BLaER1 treated with 17β-estradiol and CSF1 and Interleukin-3, amounts not matched to agents 10 nM and 100 nM (cell line): ENCODE measurements around the gene MTA3.

Experiments used
- H3K27ac ChIP-seq, 11 experiments: shearing (Covaris generic); formaldehyde crosslinking; 2 replicates each; pipeline ENCODE4 v1.8.1; 2022
- H3K27me3 ChIP-seq, 11 experiments: shearing (Covaris generic); formaldehyde crosslinking; 2 replicates each; pipeline ENCODE4 v1.8.1; 2022
- H3K36me3 ChIP-seq, 11 experiments: shearing (Covaris generic); formaldehyde crosslinking; 2 replicates each; pipeline ENCODE4 v1.8.1; 2022
- H3K4me1 ChIP-seq, 10 experiments: shearing (Covaris generic); formaldehyde crosslinking; 2 replicates each; pipeline ENCODE4 v1.8.1; 2022
- H3K4me2 ChIP-seq, 11 experiments: shearing (Covaris generic); formaldehyde crosslinking; 2 replicates each; pipeline ENCODE4 v1.8.1; 2022
- H3K4me3 ChIP-seq, 10 experiments: shearing (Covaris generic); formaldehyde crosslinking; 2 replicates each; pipeline ENCODE4 v1.8.1; 2022
- H3K9ac ChIP-seq, 11 experiments: shearing (Covaris generic); formaldehyde crosslinking; 2 replicates each; pipeline ENCODE4 v1.8.1; 2022
- H3K9me3 ChIP-seq, 11 experiments: shearing (Covaris generic); formaldehyde crosslinking; replicated peaks in 1 of 11; 2 replicates each; pipeline ENCODE4 v1.8.1; 2022
- H4K20me1 ChIP-seq, 11 experiments: shearing (Covaris generic); formaldehyde crosslinking; 2 replicates each; pipeline ENCODE4 v1.8.1; 2022
- Cebpa-rat ChIP-seq, 11 experiments: shearing (Covaris generic); IDR thresholded peaks; 2 replicates each; pipeline ENCODE4 v1.8.1; 2022

The MTA3 gene

GRCh38 chr2:42765686-42766085 is 197.3 kb downstream of the MTA3 start:
- Histone ChIP-seq H3K9ac (no peak overlapping the region), H3K4me2 (peak overlapping the region in 1 of 11 experiments; percentile 29; a peak in 1 of 22 replicates), H3K4me3 (no peak overlapping the region), H3K27me3 (no peaks in the 10 kb centered on the region), H3K9me3 (no peaks in the 10 kb centered on the region), H3K27ac (no peak overlapping the region), H3K4me1 (peaks cover 7 to 63% (median 28%) of the 10 kb centered on the region in 10 experiments; a peak in 18 of 20 replicates), H4K20me1 (no peaks in the 10 kb centered on the region), H3K36me3 (peaks cover 0 to 12% (median 0%) of the 10 kb centered on the region in 11 experiments; a peak in 4 of 22 replicates)
- TF ChIP-seq Cebpa-rat (IDR thresholded peaks at IDR 0.05): no peak

GRCh38 chr2:42767080-42767898 is 198.9 kb downstream of the MTA3 start:
- TF ChIP-seq Cebpa-rat (IDR thresholded peaks at IDR 0.05): no peak
- Histone ChIP-seq H3K27me3 (no peaks in the 10 kb centered on the region), H3K36me3 (peaks cover 0 to 12% (median 0%) of the 10 kb centered on the region in 11 experiments; a peak in 4 of 22 replicates), H3K4me3 (no peak overlapping the region), H3K9me3 (no peaks in the 10 kb centered on the region), H3K4me1 (peaks cover 7 to 52% (median 25%) of the 10 kb centered on the region in 10 experiments; a peak in 18 of 20 replicates), H3K27ac (0 out of 22 replicates have a peak overlapping the region, but pooled peaks of 1 of the 11 experiments have one; percentile 14), H4K20me1 (no peaks in the 10 kb centered on the region), H3K4me2 (no peak overlapping the region), H3K9ac (no peak overlapping the region)

- TF ChIP-seq Cebpa-rat (IDR thresholded peaks at IDR 0.05): no peak
- Histone ChIP-seq H3K9ac (no peak overlapping the region; a peak in 1 of 22 replicates), H3K4me1 (peaks cover 7 to 44% (median 22%) of the 10 kb centered on the region in 10 experiments; a peak in 18 of 20 replicates), H3K27ac (0 out of 22 replicates have a peak overlapping the region, but pooled peaks of 1 of the 11 experiments have one; percentile 14), H3K27me3 (no peaks in the 10 kb centered on the region), H3K4me3 (no peak overlapping the region), H4K20me1 (no peaks in the 10 kb centered on the region), H3K9me3 (no peaks in the 10 kb centered on the region), H3K36me3 (peaks cover 0 to 6% (median 0%) of the 10 kb centered on the region in 11 experiments; a peak in 3 of 22 replicates), H3K4me2 (peak overlapping the region in 1 of 11 experiments; percentile 5; a peak in 1 of 22 replicates)
Observed at GRCh38 chr2:42767899-42768705, 199.7 kb downstream of the MTA3 start.

GRCh38 chr2:42768706-42769256 is 200.3 kb downstream of the MTA3 start:
- Histone ChIP-seq H3K4me1 (peaks cover 7 to 38% (median 18%) of the 10 kb centered on the region in 10 experiments; a peak in 18 of 20 replicates), H3K4me2 (peak overlapping the region in 1 of 11 experiments; percentile 5; a peak in 1 of 22 replicates), H3K9ac (no peak overlapping the region; a peak in 1 of 22 replicates), H3K4me3 (no peak overlapping the region), H3K27me3 (no peaks in the 10 kb centered on the region), H3K9me3 (no peaks in the 10 kb centered on the region), H3K27ac (no peak overlapping the region), H4K20me1 (no peaks in the 10 kb centered on the region), H3K36me3 (no peaks in the 10 kb centered on the region)
- no peak for TF ChIP-seq Cebpa-rat (IDR thresholded peaks at IDR 0.05)

GRCh38 chr2:42769583-42770287 is 201.3 kb downstream of the MTA3 start:
- Histone ChIP-seq H3K9me3 (no peaks in the 10 kb centered on the region), H3K27me3 (no peaks in the 10 kb centered on the region)
- TF ChIP-seq Cebpa-rat (IDR thresholded peaks at IDR 0.05): no peak

GRCh38 chr2:42770288-42771131 is 202.1 kb downstream of the MTA3 start:
- peaks cover 9 to 29% (median 18%) of the 10 kb centered on the region in 10 experiments; a peak in 17 of 20 replicates for H3K4me1 ChIP-seq
- no peak overlapping the region for H3K27ac ChIP-seq
- no peak overlapping the region for H3K4me2 ChIP-seq
- H3K27me3 ChIP-seq: no peaks in the 10 kb centered on the region
- no peak overlapping the region for H3K9ac ChIP-seq
- no peaks in the 10 kb centered on the region for H3K36me3 ChIP-seq
- H3K4me3 ChIP-seq: no peak overlapping the region
- no peaks in the 10 kb centered on the region for H3K9me3 ChIP-seq
- no peak for TF ChIP-seq Cebpa-rat (IDR thresholded peaks at IDR 0.05)
- H4K20me1 ChIP-seq: no peaks in the 10 kb centered on the region

More at GRCh38 chr2:42769583-42770287, 201.3 kb downstream of the MTA3 start:
- no peak overlapping the region for H3K4me3 ChIP-seq
- H3K36me3 ChIP-seq: no peaks in the 10 kb centered on the region
- H4K20me1 ChIP-seq: no peaks in the 10 kb centered on the region
- H3K4me2 ChIP-seq: no peak overlapping the region
- H3K4me1 ChIP-seq: peaks cover 1 to 28% (median 11%) of the 10 kb centered on the region in 10 experiments; a peak in 16 of 20 replicates
- no peak overlapping the region for H3K9ac ChIP-seq
- H3K27ac ChIP-seq: no peak overlapping the region

- Histone ChIP-seq H3K36me3 (no peaks in the 10 kb centered on the region), H3K27ac (no peak overlapping the region), H3K4me1 (peaks cover 19 to 34% (median 25%) of the 10 kb centered on the region in 10 experiments), H4K20me1 (no peaks in the 10 kb centered on the region), H3K27me3 (no peaks in the 10 kb centered on the region), H3K4me3 (no peak overlapping the region), H3K9me3 (peaks cover 0 to 3% (median 0%) of the 10 kb centered on the region in 11 experiments; a peak in 6 of 22 replicates), H3K4me2 (no peak overlapping the region), H3K9ac (no peak overlapping the region)
- TF ChIP-seq Cebpa-rat (IDR thresholded peaks at IDR 0.05): no peak
Observed at GRCh38 chr2:42771546-42772153, 203.2 kb downstream of the MTA3 start.
